WTC11 (cell line): ENCODE measurements around the gene TTLL11. TPM values are rescaled to one million over a fixed set of nuclear protein-coding genes. Genes with fewer than 3 reads are reported as not detected.

Experiments
- ATAC-seq: fragments of 200-7000 bp; cut with Tn5 transposase; 2 replicates; pipeline ENCODE4 v1.10.0; 2021; ENCODE audit warnings: mild to moderate bottlenecking, moderate library complexity
- CTCF ChIA-PET: fragments of 300-600 bp; sonication (Branson Sonifier 250); formaldehyde crosslinking; loops from one replicate; lab custom pipeline; 2021; ENCODE audit warnings: antibody characterized with exemption; lab: Charles Lee
- POLR2A ChIA-PET: fragments of 350-600 bp; sonication (Branson Sonifier 250); formaldehyde crosslinking; loops from one replicate; lab custom pipeline; 2021; ENCODE audit warnings: antibody characterized with exemption; lab: Charles Lee
- DNase-seq: peaks from one replicate; pipeline ENCODE4 v3.0.0; 2021; ENCODE audit warnings: low spot score
- H3K27ac Mint-ChIP-seq: 2 replicates; pipeline ENCODE4 v1.8.0; 2021; ENCODE audit warnings: mixed read lengths
- H3K27me3 Mint-ChIP-seq: 2 replicates; pipeline ENCODE4 v1.8.0; 2021; ENCODE audit warnings: low read depth, mild to moderate bottlenecking, moderate library complexity, mixed read lengths
- H3K36me3 Mint-ChIP-seq: 2 replicates; pipeline ENCODE4 v1.8.0; 2021; ENCODE audit warnings: mixed read lengths
- H3K4me1 Mint-ChIP-seq: 2 replicates; pipeline ENCODE4 v1.8.0; 2022; ENCODE audit warnings: mixed read lengths
- H3K4me3 Mint-ChIP-seq: 2 replicates; pipeline ENCODE4 v1.8.0; 2021; ENCODE audit warnings: mild to moderate bottlenecking, moderate library complexity, mixed read lengths
- H3K9me3 Mint-ChIP-seq: 2 replicates; pipeline ENCODE4 v1.8.0; 2021; ENCODE audit warnings: mixed read lengths
- ATF2 ChIP-seq: sonication (generic); formaldehyde crosslinking; IDR thresholded peaks from 2 replicates; pipeline ENCODE4 v1.8.1; 2022; ENCODE audit warnings: low read depth, missing genetic modification reagents, borderline replicate concordance
- EMX1 ChIP-seq: fragments of 250-450 bp; sonication (Bioruptor Pico); IDR thresholded peaks from 2 replicates; pipeline ENCODE4 v1.8.0; 2021; ENCODE audit warnings: mild to moderate bottlenecking
- FOXJ3 ChIP-seq: sonication (generic); formaldehyde crosslinking; IDR thresholded peaks from 2 replicates; pipeline ENCODE4 v1.9.0; 2021; ENCODE audit warnings: missing genetic modification reagents, mild to moderate bottlenecking, borderline replicate concordance
- FOXP1 ChIP-seq: sonication (generic); formaldehyde crosslinking; IDR thresholded peaks from 2 replicates; pipeline ENCODE4 v1.8.0; 2022; ENCODE audit warnings: missing genetic modification reagents, mild to moderate bottlenecking, moderate library complexity, borderline replicate concordance
- GABPB1 ChIP-seq: sonication (generic); formaldehyde crosslinking; IDR thresholded peaks from 2 replicates; pipeline ENCODE4 v1.8.1; 2023; ENCODE audit warnings: mild to moderate bottlenecking, missing genetic modification reagents
- HMGA2 ChIP-seq: fragments of 250-450 bp; sonication (Bioruptor Pico); IDR thresholded peaks from 2 replicates; pipeline ENCODE4 v1.4.0; 2021; ENCODE audit warnings: mild to moderate bottlenecking, moderate library complexity
- HMGXB4 ChIP-seq: sonication (generic); formaldehyde crosslinking; IDR thresholded peaks from 2 replicates; pipeline ENCODE4 v1.8.1; 2023; ENCODE audit warnings: mild to moderate bottlenecking, moderate library complexity, missing genetic modification reagents
- MXD4 ChIP-seq: fragments of 250-450 bp; sonication (Bioruptor Pico); IDR thresholded peaks from 2 replicates; pipeline ENCODE4 v1.8.0; 2021; ENCODE audit warnings: mild to moderate bottlenecking, moderate library complexity, borderline replicate concordance
- NFE2L1 ChIP-seq: sonication (generic); formaldehyde crosslinking; IDR thresholded peaks from 2 replicates; pipeline ENCODE4 v1.8.1; 2023; ENCODE audit warnings: missing genetic modification reagents
- OVOL2 ChIP-seq: fragments of 250-450 bp; sonication (Bioruptor Pico); IDR thresholded peaks from 2 replicates; pipeline ENCODE4 v1.9.0; 2021; ENCODE audit warnings: mild to moderate bottlenecking, borderline replicate concordance
- TCF7 ChIP-seq: sonication (generic); formaldehyde crosslinking; IDR thresholded peaks from 2 replicates; pipeline ENCODE4 v1.8.0; 2022; ENCODE audit warnings: mild to moderate bottlenecking, low read depth, missing genetic modification reagents, moderate library complexity
- TEAD4 ChIP-seq: sonication (generic); formaldehyde crosslinking; IDR thresholded peaks from 2 replicates; pipeline ENCODE4 v1.8.0; 2022; ENCODE audit warnings: mild to moderate bottlenecking, missing genetic modification reagents
- ZBTB21 ChIP-seq: sonication (generic); formaldehyde crosslinking; IDR thresholded peaks from 2 replicates; pipeline ENCODE4 v1.8.1; 2023; ENCODE audit warnings: mild to moderate bottlenecking, missing genetic modification reagents, borderline replicate concordance
- ZNF138 ChIP-seq: sonication (generic); formaldehyde crosslinking; conservative IDR thresholded peaks from 2 replicates; pipeline ENCODE4 v1.8.1; 2022; ENCODE audit warnings: mild to moderate bottlenecking, moderate library complexity, missing genetic modification reagents
- ZNF232 ChIP-seq: sonication (generic); formaldehyde crosslinking; IDR thresholded peaks from 2 replicates; pipeline ENCODE4 v1.8.0; 2022; ENCODE audit warnings: mild to moderate bottlenecking, missing genetic modification reagents
- ZNF317 ChIP-seq: sonication (generic); formaldehyde crosslinking; IDR thresholded peaks from 2 replicates; pipeline ENCODE4 v1.8.1; 2023; ENCODE audit warnings: low read depth, mild to moderate bottlenecking, moderate library complexity, missing genetic modification reagents, borderline replicate concordance
- ZNF416 ChIP-seq: fragments of 250-450 bp; sonication (Bioruptor Pico); IDR thresholded peaks from 2 replicates; pipeline ENCODE4 v1.9.0; 2021; ENCODE audit warnings: mild to moderate bottlenecking, inconsistent platforms
- ZNF423 ChIP-seq: fragments of 250-450 bp; sonication (Bioruptor Pico); IDR thresholded peaks from 2 replicates; pipeline ENCODE4 v2.1.2; 2022; ENCODE audit warnings: mild to moderate bottlenecking, moderate library complexity
- total RNA-seq: library from RNA; stranded (reverse); gene quantifications from 3 replicates; pipeline ENCODE4 v1.2.3, GENCODE V29; 2021
- TF ChIP-seq, protein P1 (sequence below): sonication (generic); formaldehyde crosslinking; IDR thresholded peaks from 2 replicates; pipeline ENCODE4 v1.8.1; 2023; ENCODE audit warnings: mild to moderate bottlenecking, missing genetic modification reagents, borderline replicate concordance
- TF ChIP-seq, protein P2 (sequence below): sonication (generic); formaldehyde crosslinking; conservative IDR thresholded peaks from 2 replicates; pipeline ENCODE4 v1.8.1; 2023; ENCODE audit warnings: mild to moderate bottlenecking, low read depth, missing genetic modification reagents, moderate library complexity
- TF ChIP-seq, protein P3 (sequence below): sonication (generic); formaldehyde crosslinking; IDR thresholded peaks from 2 replicates; pipeline ENCODE4 v1.8.0; 2023; ENCODE audit warnings: mild to moderate bottlenecking, missing genetic modification reagents
- TF ChIP-seq, protein P4 (sequence below): fragments of 250-450 bp; sonication (Bioruptor Pico); IDR thresholded peaks from 2 replicates; pipeline ENCODE4 v1.9.0; 2021; ENCODE audit warnings: mild to moderate bottlenecking

Gene TTLL11
- total RNA-seq, 1 experiment from 2014 or later: 1.1 TPM

DNA sequence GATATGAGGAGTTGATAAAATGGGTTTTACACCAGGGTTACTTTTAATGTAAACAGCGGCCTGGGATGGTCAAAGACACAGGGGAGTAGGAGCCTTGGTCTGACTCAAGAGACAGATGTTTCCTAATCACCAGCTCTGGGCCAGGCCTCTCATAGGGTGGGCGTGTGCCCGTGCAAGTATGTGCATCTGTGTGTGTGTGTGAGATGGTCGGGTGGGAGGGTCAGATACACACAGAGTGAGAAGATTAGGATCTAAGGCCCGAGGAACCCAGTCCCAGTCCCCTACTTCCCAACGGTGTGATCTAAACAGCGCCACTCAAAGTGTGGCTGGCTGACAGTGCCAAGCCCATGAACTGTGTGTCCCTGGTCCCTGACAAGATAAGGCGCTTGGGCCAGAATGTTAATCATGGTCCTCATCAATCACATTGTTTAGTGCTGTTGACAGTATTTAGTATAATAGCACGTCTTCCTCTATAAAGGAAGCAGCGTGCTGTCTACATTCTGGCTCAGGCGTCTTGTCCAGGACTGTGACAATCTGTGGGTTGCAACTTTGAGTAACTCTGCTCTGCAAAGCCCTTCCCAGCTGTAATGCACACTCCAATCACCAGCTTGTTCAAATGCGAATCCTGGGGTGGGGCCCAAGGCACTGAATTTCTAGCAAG is 267.9 kb downstream of the TTLL11 start:
- Mint-ChIP-seq H3K36me3 (no peaks in the 10 kb centered on the region), H3K9me3 (no peaks in the 10 kb centered on the region), H3K4me3 (no peak overlapping the region), H3K27ac (no peak overlapping the region), H3K4me1 (peaks cover 22% of the 10 kb centered on the region), H3K27me3 (no peaks in the 10 kb centered on the region)
- CTCF ChIA-PET: interaction anchor here (1.0 to 1.7 kb wide), 5 partner anchors 12 to 164 kb away, joined by 3 to 6 read pairs (median 3); no protein-coding TSS in a partner anchor
- ATAC-seq (peak; percentile 12; the same call in 1 of the 2 replicates), DNase-seq (no peak)
- TF ChIP-seq ZBTB21 (CRISPR knock-in tag): no peak
- TF ChIP-seq ZNF138 (CRISPR knock-in tag): no peak
- TF ChIP-seq OVOL2 (CRISPR knock-in tag): no peak
- TF ChIP-seq HMGA2: no peak
- TF ChIP-seq ZNF317 (CRISPR knock-in tag): no peak
- TF ChIP-seq, protein P1, sequence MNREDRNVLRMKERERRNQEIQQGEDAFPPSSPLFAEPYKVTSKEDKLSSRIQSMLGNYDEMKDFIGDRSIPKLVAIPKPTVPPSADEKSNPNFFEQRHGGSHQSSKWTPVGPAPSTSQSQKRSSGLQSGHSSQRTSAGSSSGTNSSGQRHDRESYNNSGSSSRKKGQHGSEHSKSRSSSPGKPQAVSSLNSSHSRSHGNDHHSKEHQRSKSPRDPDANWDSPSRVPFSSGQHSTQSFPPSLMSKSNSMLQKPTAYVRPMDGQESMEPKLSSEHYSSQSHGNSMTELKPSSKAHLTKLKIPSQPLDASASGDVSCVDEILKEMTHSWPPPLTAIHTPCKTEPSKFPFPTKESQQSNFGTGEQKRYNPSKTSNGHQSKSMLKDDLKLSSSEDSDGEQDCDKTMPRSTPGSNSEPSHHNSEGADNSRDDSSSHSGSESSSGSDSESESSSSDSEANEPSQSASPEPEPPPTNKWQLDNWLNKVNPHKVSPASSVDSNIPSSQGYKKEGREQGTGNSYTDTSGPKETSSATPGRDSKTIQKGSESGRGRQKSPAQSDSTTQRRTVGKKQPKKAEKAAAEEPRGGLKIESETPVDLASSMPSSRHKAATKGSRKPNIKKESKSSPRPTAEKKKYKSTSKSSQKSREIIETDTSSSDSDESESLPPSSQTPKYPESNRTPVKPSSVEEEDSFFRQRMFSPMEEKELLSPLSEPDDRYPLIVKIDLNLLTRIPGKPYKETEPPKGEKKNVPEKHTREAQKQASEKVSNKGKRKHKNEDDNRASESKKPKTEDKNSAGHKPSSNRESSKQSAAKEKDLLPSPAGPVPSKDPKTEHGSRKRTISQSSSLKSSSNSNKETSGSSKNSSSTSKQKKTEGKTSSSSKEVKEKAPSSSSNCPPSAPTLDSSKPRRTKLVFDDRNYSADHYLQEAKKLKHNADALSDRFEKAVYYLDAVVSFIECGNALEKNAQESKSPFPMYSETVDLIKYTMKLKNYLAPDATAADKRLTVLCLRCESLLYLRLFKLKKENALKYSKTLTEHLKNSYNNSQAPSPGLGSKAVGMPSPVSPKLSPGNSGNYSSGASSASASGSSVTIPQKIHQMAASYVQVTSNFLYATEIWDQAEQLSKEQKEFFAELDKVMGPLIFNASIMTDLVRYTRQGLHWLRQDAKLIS (CRISPR knock-in tag): no peak
- TF ChIP-seq, protein P2, sequence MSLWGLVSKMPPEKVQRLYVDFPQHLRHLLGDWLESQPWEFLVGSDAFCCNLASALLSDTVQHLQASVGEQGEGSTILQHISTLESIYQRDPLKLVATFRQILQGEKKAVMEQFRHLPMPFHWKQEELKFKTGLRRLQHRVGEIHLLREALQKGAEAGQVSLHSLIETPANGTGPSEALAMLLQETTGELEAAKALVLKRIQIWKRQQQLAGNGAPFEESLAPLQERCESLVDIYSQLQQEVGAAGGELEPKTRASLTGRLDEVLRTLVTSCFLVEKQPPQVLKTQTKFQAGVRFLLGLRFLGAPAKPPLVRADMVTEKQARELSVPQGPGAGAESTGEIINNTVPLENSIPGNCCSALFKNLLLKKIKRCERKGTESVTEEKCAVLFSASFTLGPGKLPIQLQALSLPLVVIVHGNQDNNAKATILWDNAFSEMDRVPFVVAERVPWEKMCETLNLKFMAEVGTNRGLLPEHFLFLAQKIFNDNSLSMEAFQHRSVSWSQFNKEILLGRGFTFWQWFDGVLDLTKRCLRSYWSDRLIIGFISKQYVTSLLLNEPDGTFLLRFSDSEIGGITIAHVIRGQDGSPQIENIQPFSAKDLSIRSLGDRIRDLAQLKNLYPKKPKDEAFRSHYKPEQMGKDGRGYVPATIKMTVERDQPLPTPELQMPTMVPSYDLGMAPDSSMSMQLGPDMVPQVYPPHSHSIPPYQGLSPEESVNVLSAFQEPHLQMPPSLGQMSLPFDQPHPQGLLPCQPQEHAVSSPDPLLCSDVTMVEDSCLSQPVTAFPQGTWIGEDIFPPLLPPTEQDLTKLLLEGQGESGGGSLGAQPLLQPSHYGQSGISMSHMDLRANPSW (CRISPR knock-in tag): no peak
- TF ChIP-seq FOXP1: no peak
- TF ChIP-seq MXD4 (CRISPR knock-in tag): no peak
- TF ChIP-seq EMX1: no peak
- no peak for TF ChIP-seq ZNF416 (CRISPR knock-in tag)
- no peak for TF ChIP-seq TCF7 (CRISPR knock-in tag)
- TF ChIP-seq, protein P3, sequence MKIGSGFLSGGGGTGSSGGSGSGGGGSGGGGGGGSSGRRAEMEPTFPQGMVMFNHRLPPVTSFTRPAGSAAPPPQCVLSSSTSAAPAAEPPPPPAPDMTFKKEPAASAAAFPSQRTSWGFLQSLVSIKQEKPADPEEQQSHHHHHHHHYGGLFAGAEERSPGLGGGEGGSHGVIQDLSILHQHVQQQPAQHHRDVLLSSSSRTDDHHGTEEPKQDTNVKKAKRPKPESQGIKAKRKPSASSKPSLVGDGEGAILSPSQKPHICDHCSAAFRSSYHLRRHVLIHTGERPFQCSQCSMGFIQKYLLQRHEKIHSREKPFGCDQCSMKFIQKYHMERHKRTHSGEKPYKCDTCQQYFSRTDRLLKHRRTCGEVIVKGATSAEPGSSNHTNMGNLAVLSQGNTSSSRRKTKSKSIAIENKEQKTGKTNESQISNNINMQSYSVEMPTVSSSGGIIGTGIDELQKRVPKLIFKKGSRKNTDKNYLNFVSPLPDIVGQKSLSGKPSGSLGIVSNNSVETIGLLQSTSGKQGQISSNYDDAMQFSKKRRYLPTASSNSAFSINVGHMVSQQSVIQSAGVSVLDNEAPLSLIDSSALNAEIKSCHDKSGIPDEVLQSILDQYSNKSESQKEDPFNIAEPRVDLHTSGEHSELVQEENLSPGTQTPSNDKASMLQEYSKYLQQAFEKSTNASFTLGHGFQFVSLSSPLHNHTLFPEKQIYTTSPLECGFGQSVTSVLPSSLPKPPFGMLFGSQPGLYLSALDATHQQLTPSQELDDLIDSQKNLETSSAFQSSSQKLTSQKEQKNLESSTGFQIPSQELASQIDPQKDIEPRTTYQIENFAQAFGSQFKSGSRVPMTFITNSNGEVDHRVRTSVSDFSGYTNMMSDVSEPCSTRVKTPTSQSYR: no peak
- POLR2A ChIA-PET: no interaction called here

DNA sequence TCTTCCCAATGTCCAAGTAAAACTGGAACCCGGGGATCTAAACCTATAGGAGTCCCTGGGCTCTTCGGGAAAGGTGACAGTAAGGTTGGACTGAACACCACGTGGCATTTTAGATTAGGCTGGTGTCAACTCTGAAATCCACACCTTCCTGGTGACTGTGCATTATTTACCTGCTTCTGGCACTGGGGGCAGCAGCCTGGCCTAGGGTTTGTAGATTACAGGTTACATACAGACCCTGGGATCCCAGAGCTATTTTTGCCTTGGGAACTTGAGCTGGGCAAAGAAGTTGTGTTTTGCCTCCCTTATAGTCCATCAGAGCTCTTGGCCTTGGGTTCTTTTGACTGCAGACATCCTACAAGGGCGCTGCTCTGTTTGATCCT is 268.5 kb downstream of the TTLL11 start:
- Mint-ChIP-seq H3K4me3 (no peak overlapping the region), H3K9me3 (no peaks in the 10 kb centered on the region), H3K4me1 (peaks cover 27% of the 10 kb centered on the region), H3K36me3 (no peaks in the 10 kb centered on the region), H3K27me3 (no peaks in the 10 kb centered on the region), H3K27ac (no peak overlapping the region)
- ChIA-PET POLR2A (no interaction called here), CTCF (interaction anchor here (0.6 to 1.7 kb wide), 6 partner anchors 11 to 661 kb away, joined by 3 to 6 read pairs (median 3); no protein-coding TSS in a partner anchor)
- peak; percentile 59 for ATAC-seq
- DNase-seq: no peak
- TF ChIP-seq, protein P4, sequence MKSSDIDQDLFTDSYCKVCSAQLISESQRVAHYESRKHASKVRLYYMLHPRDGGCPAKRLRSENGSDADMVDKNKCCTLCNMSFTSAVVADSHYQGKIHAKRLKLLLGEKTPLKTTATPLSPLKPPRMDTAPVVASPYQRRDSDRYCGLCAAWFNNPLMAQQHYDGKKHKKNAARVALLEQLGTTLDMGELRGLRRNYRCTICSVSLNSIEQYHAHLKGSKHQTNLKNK: no peak
- TF ChIP-seq EMX1 (no peak), ZNF232 (CRISPR knock-in tag) (no peak), ZNF423 (no peak), FOXJ3 (CRISPR knock-in tag) (no peak), TEAD4 (CRISPR knock-in tag) (no peak), HMGXB4 (CRISPR knock-in tag) (no peak), NFE2L1 (no peak), GABPB1 (no peak), ZNF138 (CRISPR knock-in tag) (no peak), ATF2 (CRISPR knock-in tag) (no peak)
